ENCODE results near the gene SKIC8. TPM values are rescaled to one million over a fixed set of nuclear protein-coding genes. Genes with fewer than 3 reads are reported as not detected.

The SKIC8 gene
- total RNA-seq, 2 donors from 2014 or later, result 33.7 to 54.7 TPM

GRCh38 chr15:78290222-78290621 is 9.2 kb downstream of the SKIC8 start:
- Mint-ChIP-seq H3K36me3 (ENCODE audit: low read depth) (peaks cover 97% of the 10 kb centered on the region), H3K9me3 (no peaks in the 10 kb centered on the region), H3K4me1 (no peaks in the 10 kb centered on the region), H3K27ac (no peak overlapping the region), H3K27me3 (no peaks in the 10 kb centered on the region), H3K4me3 (no peak overlapping the region)
- ATAC-seq (replicated peaks), result no peak

- Mint-ChIP-seq H3K36me3 (ENCODE audit: low read depth) (peaks cover 97% of the 10 kb centered on the region), H3K27ac (no peak overlapping the region), H3K4me1 (no peaks in the 10 kb centered on the region), H3K27me3 (no peaks in the 10 kb centered on the region), H3K9me3 (no peaks in the 10 kb centered on the region), H3K4me3 (no peak overlapping the region)
- ATAC-seq (replicated peaks), result no peak
Measured at GRCh38 chr15:78284758-78285157, 14.7 kb downstream of the SKIC8 start.

DNA sequence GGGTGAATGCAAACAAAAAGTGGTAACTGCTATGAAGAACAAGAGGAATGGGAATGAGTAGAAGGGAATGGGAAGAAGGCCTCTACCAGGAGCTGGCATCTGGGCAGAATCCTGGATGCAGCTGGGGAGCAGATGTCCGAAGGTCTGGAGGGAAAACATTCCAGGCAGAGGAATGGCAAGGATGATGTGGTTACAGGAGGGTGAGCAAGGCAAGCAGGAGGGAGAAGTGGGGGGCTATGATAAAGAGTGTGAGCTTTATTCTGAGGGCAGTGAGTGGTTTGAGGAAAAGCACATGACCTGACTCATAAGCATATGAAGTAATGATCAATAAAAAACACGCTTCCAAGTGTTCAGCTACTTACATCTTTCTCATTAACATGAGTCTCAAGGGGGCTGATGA is 17.1 kb downstream of the SKIC8 start:
- peaks cover 93% of the 10 kb centered on the region for H3K36me3 Mint-ChIP-seq (ENCODE audit: low read depth)

DNA sequence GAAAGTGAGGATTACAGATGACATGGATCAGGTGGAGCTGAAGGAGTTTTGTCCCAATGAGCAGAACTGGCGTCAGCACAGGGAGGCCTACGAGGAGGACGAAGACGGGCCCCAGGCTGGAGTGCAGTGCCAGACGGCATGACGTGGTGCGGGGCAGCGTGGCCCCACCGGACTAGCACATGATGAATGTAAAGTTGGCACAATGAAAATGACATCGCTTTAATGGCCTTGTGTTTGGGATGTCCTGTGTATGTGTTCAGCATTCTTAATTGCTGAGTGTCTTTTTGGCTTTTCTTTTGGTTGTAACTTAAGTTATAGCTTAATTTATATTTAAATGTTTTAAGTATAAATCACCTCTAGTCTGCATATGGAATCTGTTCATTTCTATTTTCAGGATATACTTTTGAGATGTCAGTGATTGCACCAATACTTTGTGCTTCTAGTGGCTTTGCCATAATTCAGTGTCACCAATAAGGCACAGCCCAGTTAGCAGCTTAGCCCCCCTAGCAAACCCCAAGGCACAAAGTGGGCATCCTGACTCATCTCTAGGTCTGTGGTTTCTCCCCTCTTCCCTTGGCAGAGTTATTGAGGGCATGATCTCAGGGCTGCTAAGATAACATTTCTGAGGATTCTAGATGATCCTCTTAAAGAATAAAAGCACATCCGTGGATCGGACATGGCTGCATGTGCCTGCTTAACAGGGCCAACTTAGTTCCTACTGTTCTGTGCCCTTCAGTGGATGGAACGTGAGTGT is 18.9 kb downstream of the SKIC8 start:
- Mint-ChIP-seq H3K27ac (no peak overlapping the region), H3K4me3 (no peak overlapping the region), H3K27me3 (no peaks in the 10 kb centered on the region), H3K4me1 (no peaks in the 10 kb centered on the region), H3K36me3 (ENCODE audit: low read depth) (peaks cover 92% of the 10 kb centered on the region), H3K9me3 (no peaks in the 10 kb centered on the region)
- no peak for ATAC-seq (replicated peaks)

More for the DNA sequence above, 17.1 kb downstream of the SKIC8 start:
- no peaks in the 10 kb centered on the region for H3K9me3 Mint-ChIP-seq
- ATAC-seq (replicated peaks), result no peak
- peak overlapping the region; percentile 7 for H3K27ac Mint-ChIP-seq
- no peaks in the 10 kb centered on the region for H3K4me1 Mint-ChIP-seq
- H3K4me3 Mint-ChIP-seq, result no peak overlapping the region
- H3K27me3 Mint-ChIP-seq, result no peaks in the 10 kb centered on the region

DNA sequence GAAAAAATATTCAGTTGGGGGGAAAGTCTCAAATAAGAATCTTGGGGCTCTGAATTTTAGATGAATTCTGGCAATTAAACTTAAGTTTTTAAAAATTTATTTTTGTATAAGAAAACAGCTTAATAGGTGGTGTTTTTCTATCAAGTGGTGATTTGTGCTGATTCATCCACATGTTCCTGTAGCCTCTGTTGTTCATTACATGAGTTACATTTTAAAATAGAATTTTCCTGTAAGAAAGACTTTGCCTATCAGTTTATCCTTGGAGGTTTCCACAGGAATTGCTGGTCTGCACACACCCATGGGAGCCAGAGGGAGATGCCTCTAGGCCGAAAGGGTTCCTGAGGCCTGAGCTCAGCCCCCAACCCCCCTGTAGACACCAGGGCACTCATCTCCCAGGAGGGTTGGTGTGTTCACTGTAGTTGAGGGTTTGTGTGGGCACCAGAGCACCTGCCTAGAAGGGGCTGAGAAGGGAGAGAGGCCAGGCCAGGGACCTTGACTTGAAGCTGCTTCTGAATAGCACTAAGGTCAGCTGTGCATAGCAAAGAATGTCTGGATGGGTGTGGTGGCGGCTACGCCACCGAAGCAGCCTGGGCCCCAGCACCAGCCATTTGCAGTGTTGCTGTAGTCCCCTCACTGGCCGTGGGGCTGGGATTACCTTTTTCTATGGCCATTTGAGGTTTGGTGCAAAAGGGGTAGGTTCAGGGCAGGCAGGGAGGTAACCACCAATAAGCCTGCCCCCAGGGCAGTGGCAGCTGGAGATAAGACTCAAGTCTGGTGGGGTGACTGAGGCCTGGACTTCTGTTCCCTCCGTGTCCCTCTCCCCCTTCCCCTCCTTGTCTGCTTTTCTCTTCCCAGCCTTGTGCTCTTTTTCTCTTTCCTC is 23.1 kb downstream of the SKIC8 start:
- Mint-ChIP-seq H3K9me3 (no peaks in the 10 kb centered on the region), H3K27me3 (no peaks in the 10 kb centered on the region), H3K4me1 (no peaks in the 10 kb centered on the region), H3K36me3 (ENCODE audit: low read depth) (peaks cover 92% of the 10 kb centered on the region), H3K4me3 (no peak overlapping the region), H3K27ac (no peak overlapping the region)
- ATAC-seq (replicated peaks), result no peak

GRCh38 chr15:78274994-78275393 is 24.4 kb downstream of the SKIC8 start:
- H3K36me3 Mint-ChIP-seq (ENCODE audit: low read depth), result peaks cover 91% of the 10 kb centered on the region
- H3K4me3 Mint-ChIP-seq, result no peak overlapping the region
- no peak for ATAC-seq (replicated peaks)
- peaks cover 4% of the 10 kb centered on the region for H3K4me1 Mint-ChIP-seq
- H3K9me3 Mint-ChIP-seq, result no peaks in the 10 kb centered on the region
- H3K27me3 Mint-ChIP-seq, result no peaks in the 10 kb centered on the region
- H3K27ac Mint-ChIP-seq, result peak overlapping the region; percentile 5

DNA sequence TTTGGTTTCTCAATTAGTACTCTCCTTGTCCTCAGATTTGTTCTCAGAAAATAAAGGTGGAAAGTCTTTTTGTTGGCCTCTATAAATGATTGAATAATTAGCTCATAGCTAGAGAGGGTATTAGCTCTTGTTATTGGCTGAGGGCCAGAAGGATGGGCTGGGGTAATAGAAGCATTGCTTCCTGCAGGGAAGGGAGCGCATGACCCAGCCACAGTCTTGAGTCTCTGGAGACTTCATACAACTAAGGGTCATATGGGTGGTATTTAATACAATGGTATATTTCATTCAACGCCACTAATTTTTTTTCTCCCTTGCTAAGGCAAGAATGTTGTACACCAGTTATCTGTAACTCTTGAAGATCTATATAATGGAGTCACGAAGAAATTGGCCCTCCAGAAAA is 26.6 kb downstream of the SKIC8 start:
- no peaks in the 10 kb centered on the region for H3K27me3 Mint-ChIP-seq

DNA sequence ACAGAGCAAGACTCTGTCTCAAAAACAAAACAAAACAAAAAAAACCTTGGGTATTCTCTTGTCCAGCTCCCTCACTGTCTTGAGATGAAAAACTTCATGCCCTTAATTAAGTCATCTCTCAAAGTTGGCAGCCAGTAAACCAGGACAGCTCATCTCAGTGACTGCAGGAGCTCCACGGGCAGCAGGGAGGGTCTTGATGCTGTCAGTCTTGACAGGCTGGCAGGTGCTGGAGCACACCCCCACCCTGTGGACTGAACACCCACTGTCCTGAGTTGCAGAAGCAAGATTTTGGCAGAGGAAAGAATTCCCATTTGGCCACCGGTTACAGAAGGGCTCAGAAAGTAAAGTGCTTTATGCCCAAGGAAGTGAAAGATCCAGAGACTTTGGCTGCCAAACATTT is 27.1 kb downstream of the SKIC8 start:
- no peaks in the 10 kb centered on the region for H3K9me3 Mint-ChIP-seq

More for the DNA sequence above, 26.6 kb downstream of the SKIC8 start:
- ATAC-seq (replicated peaks), result no peak
- no peak overlapping the region for H3K4me3 Mint-ChIP-seq
- peaks cover 79% of the 10 kb centered on the region for H3K36me3 Mint-ChIP-seq (ENCODE audit: low read depth)
- H3K27ac Mint-ChIP-seq, result no peak overlapping the region
- no peaks in the 10 kb centered on the region for H3K9me3 Mint-ChIP-seq
- H3K4me1 Mint-ChIP-seq, result peaks cover 4% of the 10 kb centered on the region

DNA sequence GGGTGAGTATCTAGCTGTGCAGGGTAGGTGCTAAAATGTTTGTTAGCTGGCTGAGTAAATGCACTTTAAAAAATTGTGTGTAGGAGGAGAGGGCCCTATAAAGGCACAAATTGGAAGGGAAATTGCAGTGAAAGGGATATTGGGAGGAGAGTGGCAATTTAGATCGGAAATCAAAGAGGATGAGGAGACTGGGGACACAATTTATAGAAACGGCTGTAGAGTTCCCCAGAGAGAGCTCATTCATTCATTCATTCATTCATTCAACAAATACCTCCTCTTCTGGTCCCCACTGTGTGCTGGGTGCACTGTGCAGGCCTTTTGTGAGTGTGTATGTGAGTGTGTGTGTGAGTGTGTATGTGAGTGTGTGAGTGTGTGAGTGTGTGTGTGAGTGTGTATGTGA is 32.6 kb downstream of the SKIC8 start:
- Mint-ChIP-seq H3K4me1 (peaks cover 19% of the 10 kb centered on the region), H3K36me3 (ENCODE audit: low read depth) (peaks cover 40% of the 10 kb centered on the region), H3K4me3 (peak overlapping the region; percentile 89), H3K27me3 (no peaks in the 10 kb centered on the region), H3K27ac (peak overlapping the region; percentile 32), H3K9me3 (no peaks in the 10 kb centered on the region)
- ATAC-seq (replicated peaks), result no peak

More for the DNA sequence above, 27.1 kb downstream of the SKIC8 start:
- no peak overlapping the region for H3K4me3 Mint-ChIP-seq
- ATAC-seq (replicated peaks), result no peak
- peaks cover 5% of the 10 kb centered on the region for H3K4me1 Mint-ChIP-seq
- H3K27ac Mint-ChIP-seq, result no peak overlapping the region
- no peaks in the 10 kb centered on the region for H3K27me3 Mint-ChIP-seq
- peaks cover 75% of the 10 kb centered on the region for H3K36me3 Mint-ChIP-seq (ENCODE audit: low read depth)

DNA sequence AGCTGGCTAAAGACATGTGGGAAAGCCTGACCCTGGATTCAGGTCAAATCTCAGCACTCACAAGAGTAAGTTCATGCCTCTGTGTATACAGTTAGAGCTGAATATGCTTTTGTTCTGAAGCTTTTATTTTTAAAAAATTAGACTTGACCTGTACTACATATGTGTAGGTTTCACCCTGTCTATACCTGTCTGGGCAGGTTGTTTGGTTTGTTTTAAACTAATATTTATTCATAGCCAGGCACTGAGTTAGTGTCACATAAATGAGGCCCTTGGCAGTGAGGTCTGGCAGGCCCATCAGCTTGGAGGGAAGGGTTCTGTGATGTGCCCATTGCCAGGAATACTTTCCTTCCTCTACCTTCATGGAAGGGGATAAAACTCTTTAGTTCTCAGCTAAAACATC is 33.2 kb downstream of the SKIC8 start:
- peaks cover 19% of the 10 kb centered on the region for H3K4me1 Mint-ChIP-seq
- H3K27me3 Mint-ChIP-seq, result no peaks in the 10 kb centered on the region
- H3K9me3 Mint-ChIP-seq, result no peaks in the 10 kb centered on the region
- H3K4me3 Mint-ChIP-seq, result peak overlapping the region; percentile 89
- peak overlapping the region; percentile 79 for H3K27ac Mint-ChIP-seq
- ATAC-seq (replicated peaks), result no peak
- peaks cover 34% of the 10 kb centered on the region for H3K36me3 Mint-ChIP-seq (ENCODE audit: low read depth)

GRCh38 chr15:78265752-78266224 is 33.6 kb downstream of the SKIC8 start:
- peak overlapping the region; percentile 89 for H3K4me3 Mint-ChIP-seq
- peaks cover 19% of the 10 kb centered on the region for H3K4me1 Mint-ChIP-seq
- H3K27ac Mint-ChIP-seq, result peak overlapping the region; percentile 79
- ATAC-seq (replicated peaks), result peak; percentile 69
- no peaks in the 10 kb centered on the region for H3K9me3 Mint-ChIP-seq
- H3K27me3 Mint-ChIP-seq, result no peaks in the 10 kb centered on the region
- H3K36me3 Mint-ChIP-seq (ENCODE audit: low read depth), result peaks cover 30% of the 10 kb centered on the region

DNA sequence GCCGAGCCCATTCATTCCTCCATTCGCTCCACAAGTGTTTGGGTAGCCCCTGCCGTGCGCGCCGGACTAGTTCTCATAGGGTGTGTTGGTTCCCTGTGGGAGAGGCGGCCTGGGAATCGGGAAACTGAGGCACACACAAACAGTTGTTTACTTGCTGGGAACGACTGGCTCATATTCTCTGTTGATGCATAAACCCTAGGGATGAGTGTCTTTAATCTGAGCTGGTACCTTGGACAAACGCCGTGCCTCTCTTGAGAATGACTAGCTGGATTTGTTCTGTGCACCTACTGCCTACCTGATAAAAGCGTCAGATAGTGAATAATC is 34.3 kb downstream of the SKIC8 start:
- ATAC-seq (replicated peaks), result no peak
- H3K36me3 Mint-ChIP-seq (ENCODE audit: low read depth), result peaks cover 23% of the 10 kb centered on the region
- H3K9me3 Mint-ChIP-seq, result no peaks in the 10 kb centered on the region
- H3K4me1 Mint-ChIP-seq, result peaks cover 15% of the 10 kb centered on the region
- peak overlapping the region; percentile 89 for H3K4me3 Mint-ChIP-seq
- no peaks in the 10 kb centered on the region for H3K27me3 Mint-ChIP-seq
- peak overlapping the region; percentile 79 for H3K27ac Mint-ChIP-seq

GRCh38 chr15:78264304-78265136 is 34.9 kb downstream of the SKIC8 start, which contains the start of gene DNAJA4:
Gene DNAJA4, plus strand, starts transcription at chr15:78264562. Its CDS starts 202 bp downstream, at chr15:78264764.
- peak within 1 kb of the TSS; percentile 79 for H3K27ac Mint-ChIP-seq
- ATAC-seq (replicated peaks), result peak; percentile 73
- peaks cover 18% of the 10 kb centered on the region for H3K36me3 Mint-ChIP-seq (ENCODE audit: low read depth)
- H3K27me3 Mint-ChIP-seq, result no peaks in the 10 kb centered on the region
- H3K4me1 Mint-ChIP-seq, result peaks cover 15% of the 10 kb centered on the region
- no peaks in the 10 kb centered on the region for H3K9me3 Mint-ChIP-seq
- peak within 1 kb of the TSS; percentile 89 for H3K4me3 Mint-ChIP-seq

- no peaks in the 10 kb centered on the region for H3K9me3 Mint-ChIP-seq
- ATAC-seq (replicated peaks), result no peak
- H3K27ac Mint-ChIP-seq, result peak overlapping the region; percentile 46
Measured at GRCh38 chr15:78263907-78264303, 35.5 kb downstream of the SKIC8 start.

More at GRCh38 chr15:78263907-78264303, 35.5 kb downstream of the SKIC8 start:
- H3K4me3 Mint-ChIP-seq, result peak overlapping the region; percentile 43
- peaks cover 15% of the 10 kb centered on the region for H3K4me1 Mint-ChIP-seq
- H3K27me3 Mint-ChIP-seq, result no peaks in the 10 kb centered on the region
- H3K36me3 Mint-ChIP-seq (ENCODE audit: low read depth), result peaks cover 17% of the 10 kb centered on the region

Measured in activated T-helper 17 cell treated with anti-CD3 and anti-CD28 coated beads, Interleukin-2, amount 50 U/mL, for 72 hours (primary cell).